ENCODE measurements around the gene HHAT.

HHAT gene

DNA sequence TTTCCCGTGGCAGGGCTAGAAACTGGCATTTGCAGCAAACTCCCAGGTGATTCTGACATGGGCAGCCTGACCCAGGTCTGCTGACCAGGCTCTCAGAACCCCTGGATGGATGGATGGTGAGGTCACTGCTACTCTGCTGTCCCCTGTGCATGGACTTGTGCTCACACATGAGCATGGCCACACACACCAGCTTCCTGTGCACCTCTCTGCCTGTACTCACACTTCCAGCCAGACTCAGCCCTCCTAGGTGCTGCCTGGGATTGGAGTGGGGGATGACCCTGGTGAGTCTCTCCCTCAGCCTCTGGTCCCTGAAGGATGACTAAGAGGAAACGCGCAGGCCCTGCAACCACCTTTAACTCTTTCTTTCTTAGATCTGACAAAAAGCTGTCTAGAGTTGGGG, 361.1 kb downstream of the HHAT start:
- H3K4me3 ChIP-seq (ENCODE audit: low read length): no peak overlapping the region
- TF ChIP-seq ZNF274 (IDR thresholded peaks at IDR 0.05; ENCODE audit: low read depth, low read length): no peak

DNA sequence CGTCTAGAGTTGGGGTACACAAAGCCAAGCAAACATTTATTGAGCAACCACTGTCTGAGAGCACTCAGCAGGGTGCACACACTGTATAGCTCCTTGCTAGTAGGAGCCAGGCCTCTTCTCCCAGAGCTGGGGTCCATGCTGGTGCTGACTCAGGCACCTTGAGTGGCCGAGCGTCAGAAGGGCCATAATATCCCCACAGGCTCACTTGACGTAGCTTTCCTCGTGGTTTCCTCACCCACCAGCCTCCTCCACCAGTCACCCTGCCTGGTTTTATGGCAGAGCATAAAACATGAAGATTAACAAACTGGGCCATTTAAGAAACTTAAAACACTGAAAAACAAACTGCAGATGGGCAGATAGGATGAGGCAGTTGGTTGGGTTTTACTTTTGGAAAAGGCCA, 361.5 kb downstream of the HHAT start:
- no peak overlapping the region for H3K4me3 ChIP-seq (ENCODE audit: low read length)
- no peak for TF ChIP-seq ZNF274 (IDR thresholded peaks at IDR 0.05; ENCODE audit: low read depth, low read length)

DNA sequence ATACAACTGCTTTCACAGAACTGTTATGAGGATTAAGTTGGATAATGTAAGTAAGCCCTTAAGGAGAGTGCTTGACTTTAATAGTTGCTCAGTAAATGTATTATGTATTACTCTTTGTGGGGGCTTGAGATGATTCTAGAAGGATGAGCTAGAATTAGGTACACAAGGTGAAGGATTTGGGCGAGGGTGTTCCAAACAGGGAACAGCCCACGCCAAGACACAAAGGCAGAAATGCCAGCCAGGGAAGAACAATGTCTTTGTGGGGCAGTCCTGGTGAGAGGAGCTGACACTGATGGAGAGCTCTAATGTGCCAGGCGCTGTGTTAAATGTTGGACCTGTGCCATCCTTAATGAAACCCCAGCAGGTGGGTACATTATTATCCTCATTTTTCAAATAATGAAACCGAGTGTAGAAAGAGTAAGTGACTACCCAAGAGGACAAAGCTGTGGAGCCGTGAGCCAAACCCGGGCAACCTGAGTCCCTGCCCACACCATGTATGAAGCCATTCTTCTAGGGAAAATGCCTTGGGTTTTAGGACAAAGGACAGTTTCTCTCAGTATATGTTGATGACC, 362.4 kb downstream of the HHAT start:
- no peak for TF ChIP-seq ZNF274 (IDR thresholded peaks at IDR 0.05; ENCODE audit: low read depth, low read length)
- no peak overlapping the region for H3K4me3 ChIP-seq (ENCODE audit: low read length)

DNA sequence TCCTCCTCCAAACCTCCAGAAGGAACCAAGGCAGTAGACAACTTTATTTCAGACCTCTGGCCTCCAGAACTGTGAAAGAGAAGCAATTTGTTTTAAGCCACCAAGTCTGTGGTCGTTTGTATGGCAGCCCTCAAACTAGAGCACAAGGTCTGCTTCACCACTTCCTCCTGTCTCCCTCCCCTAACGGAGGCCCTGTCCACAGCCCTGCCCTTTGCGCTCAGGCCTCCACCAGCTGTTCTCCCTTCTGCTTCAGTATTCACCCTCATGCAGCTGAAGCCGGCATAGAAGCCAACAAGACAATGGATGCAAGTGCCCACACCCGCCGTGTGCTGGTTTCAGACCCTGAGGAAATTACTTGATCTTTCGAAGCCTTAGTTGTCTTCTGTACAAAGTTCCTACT, 364.1 kb downstream of the HHAT start:
- H3K4me3 ChIP-seq (ENCODE audit: low read length): no peak overlapping the region
- no peak for TF ChIP-seq ZNF274 (IDR thresholded peaks at IDR 0.05; ENCODE audit: low read depth, low read length)

DNA sequence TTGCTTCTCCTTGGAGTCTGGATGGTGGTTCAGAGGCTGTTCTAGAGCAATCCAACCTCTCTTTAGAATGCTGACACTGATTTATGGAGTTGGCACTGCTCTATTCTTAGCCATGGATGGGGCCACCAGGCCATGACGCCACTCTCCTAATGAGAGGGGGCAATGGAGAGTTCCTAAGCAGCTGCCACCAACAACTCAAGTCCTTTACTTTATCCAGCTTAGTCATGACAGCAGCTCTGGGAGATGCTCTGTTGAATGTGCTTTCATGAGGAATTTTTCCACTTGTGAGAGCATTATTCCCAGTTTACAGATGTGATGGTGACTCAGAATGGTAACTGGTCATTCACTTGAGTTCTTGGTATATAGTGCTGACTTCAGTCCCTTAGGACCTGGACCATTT, 366.3 kb downstream of the HHAT start:
- no peak overlapping the region for H3K4me3 ChIP-seq (ENCODE audit: low read length)
- no peak for TF ChIP-seq ZNF274 (IDR thresholded peaks at IDR 0.05; ENCODE audit: low read depth, low read length)

DNA sequence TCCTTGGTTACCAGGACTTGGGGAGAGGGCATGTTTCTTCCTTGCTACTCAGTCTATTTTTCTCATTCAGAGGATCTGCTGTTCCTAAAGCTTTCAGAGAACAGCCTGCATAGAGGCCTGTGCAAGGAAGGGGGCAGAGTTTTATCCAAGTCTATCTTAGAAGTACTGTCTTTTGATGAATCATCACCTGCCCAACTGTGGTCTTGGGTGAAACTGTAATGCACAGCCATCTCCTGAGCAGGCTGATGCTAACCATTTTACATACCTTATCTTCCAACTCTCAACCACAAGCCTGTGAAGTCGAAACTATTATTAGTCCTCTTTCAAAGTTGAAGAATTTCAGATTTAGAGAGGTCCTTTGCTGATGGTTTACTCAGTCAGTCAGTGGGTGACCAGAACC, 368.0 kb downstream of the HHAT start:
- no peak overlapping the region for H3K4me3 ChIP-seq (ENCODE audit: low read length)
- no peak for TF ChIP-seq ZNF274 (IDR thresholded peaks at IDR 0.05; ENCODE audit: low read depth, low read length)

DNA sequence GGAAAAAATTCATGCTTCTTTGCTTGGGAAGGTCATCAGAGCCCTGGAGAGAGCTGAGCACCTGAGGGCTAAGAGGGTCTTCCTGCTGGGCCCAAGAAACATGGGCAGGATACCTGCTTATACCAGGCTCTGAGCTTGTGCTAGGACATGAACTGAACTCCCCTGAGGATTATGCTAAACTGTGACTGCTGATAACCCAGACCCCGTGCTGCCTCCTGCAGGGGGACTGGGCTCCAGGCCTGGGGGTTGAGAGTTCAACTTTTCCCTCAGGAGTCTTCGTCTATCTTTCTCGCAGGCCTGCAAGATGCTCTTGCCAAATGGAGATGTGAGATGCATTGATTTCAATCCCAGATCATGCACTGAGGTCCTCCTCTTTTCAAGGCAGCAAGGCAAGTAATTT, 368.5 kb downstream of the HHAT start:
- H3K4me3 ChIP-seq (ENCODE audit: low read length): no peak overlapping the region
- TF ChIP-seq ZNF274 (IDR thresholded peaks at IDR 0.05; ENCODE audit: low read depth, low read length): no peak

DNA sequence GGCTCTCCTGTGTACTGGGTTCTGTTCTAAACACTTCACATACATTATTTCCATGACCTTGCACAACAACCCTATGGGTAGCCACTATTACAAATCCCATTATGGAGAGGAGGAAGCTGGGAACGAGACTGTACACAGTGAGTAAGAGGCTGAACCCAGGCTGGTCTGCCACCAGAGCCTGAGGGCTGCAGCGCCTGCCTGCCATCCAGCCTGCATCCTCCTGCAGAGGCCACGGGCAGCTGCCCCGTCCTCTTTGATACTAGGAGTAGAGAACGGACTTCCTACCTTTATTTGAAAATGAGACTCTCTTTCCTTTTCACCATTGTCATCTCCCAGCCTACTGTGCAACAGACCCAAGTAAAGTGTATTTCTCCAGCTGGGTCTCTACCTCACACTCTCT, 370.0 kb downstream of the HHAT start:
- no peak for TF ChIP-seq ZNF274 (IDR thresholded peaks at IDR 0.05; ENCODE audit: low read depth, low read length)
- H3K4me3 ChIP-seq (ENCODE audit: low read length): no peak overlapping the region

DNA sequence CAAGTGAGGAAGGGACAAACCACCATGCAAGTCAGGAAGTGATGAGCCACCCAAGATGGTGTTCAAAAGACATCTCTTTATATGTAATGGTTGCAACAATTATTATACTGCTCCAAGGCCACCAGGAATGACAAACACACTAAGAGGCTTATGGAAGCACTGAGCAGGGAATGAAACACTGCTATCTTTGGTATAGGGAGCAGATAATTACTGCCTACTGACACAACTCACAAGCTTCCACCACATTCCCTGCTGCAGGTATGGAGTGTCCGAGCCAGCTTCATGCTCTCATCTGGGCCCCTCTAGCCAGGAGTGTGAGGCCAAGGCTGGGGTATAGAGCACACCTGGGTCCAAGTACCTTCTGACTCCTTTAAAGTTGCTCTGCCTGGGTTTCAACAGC, 371.4 kb downstream of the HHAT start:
- TF ChIP-seq ZNF274 (IDR thresholded peaks at IDR 0.05; ENCODE audit: low read depth, low read length): no peak

DNA sequence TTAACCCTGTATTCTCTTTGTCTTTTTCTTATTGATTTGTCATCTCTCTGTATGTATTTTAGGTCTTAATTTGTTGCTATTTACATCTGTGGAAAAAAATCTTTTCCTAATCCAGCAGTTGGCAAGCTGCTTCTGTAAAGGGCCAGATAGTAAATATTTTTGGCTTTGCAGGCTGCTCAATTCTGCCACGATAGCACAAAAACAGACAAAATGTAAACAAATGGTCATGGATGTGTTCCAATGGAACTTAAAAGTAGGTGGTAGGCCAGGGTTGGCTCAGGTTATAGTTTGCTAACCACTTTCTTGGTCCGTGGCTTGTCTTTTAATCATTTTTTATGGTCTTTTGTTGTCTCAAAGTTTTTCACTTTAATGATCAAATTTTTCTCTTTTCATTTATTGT, 371.8 kb downstream of the HHAT start:
- TF ChIP-seq ZNF274 (IDR thresholded peaks at IDR 0.05; ENCODE audit: low read depth, low read length): no peak
- H3K4me3 ChIP-seq (ENCODE audit: low read length): no peak overlapping the region

More for the DNA sequence above, 371.4 kb downstream of the HHAT start:
- no peak overlapping the region for H3K4me3 ChIP-seq (ENCODE audit: low read length)

DNA sequence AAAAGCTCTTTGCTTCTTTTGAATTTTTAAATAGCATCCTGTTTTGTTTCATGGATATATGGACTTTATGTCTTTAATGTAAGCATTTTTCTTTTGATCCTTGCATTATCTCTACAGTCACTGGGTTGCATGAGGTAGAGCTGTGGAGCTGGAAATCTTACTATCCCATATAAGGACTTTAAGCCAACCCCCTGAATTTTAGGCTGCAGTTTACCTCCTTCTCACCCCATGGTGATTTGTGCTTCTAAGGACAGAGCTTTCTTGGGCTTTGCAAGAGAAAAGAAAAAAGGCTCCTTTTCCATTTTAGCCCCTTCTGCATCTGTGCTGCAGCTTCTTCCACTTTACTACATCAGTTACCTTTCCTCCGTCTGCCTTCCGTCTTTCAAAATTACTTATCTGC, 373.8 kb downstream of the HHAT start:
- no peak overlapping the region for H3K4me3 ChIP-seq (ENCODE audit: low read length)
- no peak for TF ChIP-seq ZNF274 (IDR thresholded peaks at IDR 0.05; ENCODE audit: low read depth, low read length)

DNA sequence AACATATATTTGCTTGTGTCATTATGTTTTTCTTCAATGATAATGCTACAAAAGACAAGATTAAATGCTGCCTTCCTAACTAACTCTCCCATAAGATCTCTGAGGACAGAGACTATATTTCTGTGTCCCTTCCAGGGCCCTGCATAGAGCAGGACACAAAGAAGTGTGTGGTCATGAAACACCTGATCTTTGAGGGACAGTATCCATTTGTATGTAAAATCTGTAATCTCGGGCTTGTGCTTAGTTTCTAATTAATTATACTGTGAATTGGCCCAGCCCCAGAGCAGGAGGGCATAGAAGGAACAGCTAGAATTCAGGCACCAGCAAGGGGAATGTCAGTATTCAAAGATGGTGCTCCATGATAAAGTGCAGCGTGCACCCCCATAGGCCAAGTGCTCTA, 374.9 kb downstream of the HHAT start:
- no peak overlapping the region for H3K4me3 ChIP-seq (ENCODE audit: low read length)
- TF ChIP-seq ZNF274 (IDR thresholded peaks at IDR 0.05; ENCODE audit: low read depth, low read length): no peak

DNA sequence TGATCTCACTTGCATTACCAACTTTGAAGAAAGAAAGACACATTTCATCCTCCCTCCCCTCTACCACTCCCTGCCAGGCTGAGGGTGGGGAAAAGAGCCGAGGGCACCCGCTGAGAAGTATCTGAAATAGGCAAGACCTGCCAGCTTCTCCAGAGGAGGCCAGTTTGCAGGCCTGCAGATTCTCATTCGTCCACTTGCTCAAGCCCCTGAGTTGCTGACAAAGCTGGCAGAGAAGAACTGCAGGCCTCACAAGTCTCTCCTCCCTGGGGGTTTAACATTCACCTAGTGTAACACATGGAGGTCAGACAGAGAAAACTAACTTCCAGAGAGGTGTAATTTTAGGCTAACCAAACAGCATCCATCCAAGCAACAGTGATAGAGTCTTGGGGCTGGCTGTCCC, 376.4 kb downstream of the HHAT start:
- TF ChIP-seq ZNF274 (IDR thresholded peaks at IDR 0.05; ENCODE audit: low read depth, low read length): no peak
- no peak overlapping the region for H3K4me3 ChIP-seq (ENCODE audit: low read length)

DNA sequence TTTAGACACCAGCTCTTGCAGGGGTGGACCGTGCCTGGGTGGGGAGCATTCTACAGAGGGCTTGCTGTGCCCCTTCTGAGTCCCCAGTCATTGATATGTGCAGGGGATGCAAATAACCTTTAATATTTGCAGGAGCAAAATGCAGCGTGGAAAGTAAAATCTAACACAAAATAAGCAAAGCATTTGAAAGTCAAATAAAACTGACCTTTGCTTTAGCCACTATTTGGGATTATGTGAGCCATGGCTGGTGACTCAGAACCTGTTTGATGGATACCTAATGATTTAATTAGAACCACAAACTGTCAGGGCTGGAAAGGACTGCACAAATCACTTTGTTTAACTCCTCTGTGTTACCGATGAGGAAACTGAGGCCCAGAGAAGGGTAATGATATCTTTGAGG, 377.5 kb downstream of the HHAT start:
- TF ChIP-seq ZNF274 (IDR thresholded peaks at IDR 0.05; ENCODE audit: low read depth, low read length): no peak
- no peak overlapping the region for H3K4me3 ChIP-seq (ENCODE audit: low read length)

DNA sequence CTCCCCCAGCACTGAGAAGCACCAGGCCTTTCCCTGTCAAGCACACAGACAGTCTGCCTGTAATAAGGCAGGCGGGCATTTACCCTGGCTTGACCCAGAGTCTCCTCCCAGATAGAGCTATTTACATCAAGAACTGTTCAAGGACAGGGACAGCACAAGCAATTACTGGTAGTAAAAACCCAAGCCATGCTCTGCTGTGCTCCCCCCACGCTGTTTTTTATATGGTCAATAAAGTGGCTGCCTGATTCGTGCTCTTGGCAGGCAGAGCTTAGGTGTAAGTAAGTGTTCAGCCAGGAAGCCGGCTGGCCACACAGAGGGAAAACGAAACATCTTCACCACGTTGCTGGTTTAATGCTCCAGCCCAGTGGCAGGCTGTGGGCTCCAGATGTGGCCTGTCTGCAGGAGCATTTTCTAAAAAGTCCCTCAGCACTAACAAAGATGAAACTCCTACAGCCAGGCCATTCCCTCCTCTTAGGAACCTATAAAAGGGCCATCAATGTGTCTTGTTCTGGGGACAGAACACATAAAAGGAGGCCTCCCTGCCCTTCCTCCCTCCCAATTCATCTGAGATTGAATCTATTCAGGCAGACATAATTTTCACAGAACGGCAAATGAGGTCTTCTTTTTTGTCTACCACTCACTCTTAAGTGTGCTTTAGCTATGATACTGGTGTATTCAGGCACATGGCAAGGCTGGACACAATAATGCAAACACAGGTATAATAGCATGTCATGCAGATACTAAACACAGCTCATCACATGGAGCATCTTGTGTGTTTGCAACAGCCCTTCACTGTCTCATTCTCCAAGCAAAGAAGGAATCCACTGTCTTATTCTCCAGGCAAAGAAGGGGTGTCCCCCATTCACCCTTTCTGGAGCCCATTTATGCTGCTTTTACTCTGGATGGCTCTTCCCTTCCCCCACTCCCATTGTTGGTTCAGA, 378.9 kb downstream of the HHAT start:
- TF ChIP-seq ZNF274 (IDR thresholded peaks at IDR 0.05; ENCODE audit: low read depth, low read length): no peak
- H3K4me3 ChIP-seq (ENCODE audit: low read length): no peak overlapping the region

Measured in GM08714 (cell line).